GM12873 (cell line): ENCODE results near the gene ITLN1.
A peak's percentile ranks its signal among the peaks of the same experiment; 100 is the strongest.

Source experiments
- CTCF ChIP-seq: IDR thresholded peaks from 2 replicates; pipeline ENCODE4 v1.5.1; 2012; ENCODE audit warnings: low read depth, mild to moderate bottlenecking, moderate library complexity, low read length, control low read depth; ENCODE audit not compliant: insufficient read depth; ENCODE audit errors: missing control alignments

The ITLN1 gene

GRCh38 chr1:160838888-160839287, 46.1 kb downstream of the ITLN1 start:
- TF ChIP-seq CTCF: no peak

- TF ChIP-seq CTCF: peak; percentile 64
Measured at GRCh38 chr1:160837558-160838205, 47.3 kb downstream of the ITLN1 start.

GRCh38 chr1:160836981-160837557, 47.9 kb downstream of the ITLN1 start:
- TF ChIP-seq CTCF: no peak

GRCh38 chr1:160836561-160836960, 48.4 kb downstream of the ITLN1 start:
- TF ChIP-seq CTCF: no peak

GRCh38 chr1:160835751-160836150, 49.2 kb downstream of the ITLN1 start:
- TF ChIP-seq CTCF: no peak

- TF ChIP-seq CTCF: peak; percentile 62
Measured at GRCh38 chr1:160834945-160835565, 49.9 kb downstream of the ITLN1 start.

- peak; percentile 86 for TF ChIP-seq CTCF
Measured at GRCh38 chr1:160830321-160831153, 54.4 kb downstream of the ITLN1 start.
